Keratinocyte (primary cell): Measurements from ENCODE around the gene EHHADH. TPM values are rescaled to one million over a fixed set of nuclear protein-coding genes. Genes with fewer than 3 reads are reported as not detected.

ENCODE experiments used
- DNase-seq: peaks from one replicate; pipeline ENCODE4 v3.0.0-alpha.2; 2011; ENCODE audit warnings: low read depth, missing footprints, low spot score
- FAIRE-seq: peaks from 2 replicates; lab custom pipeline; 2011; peaks lifted over from hg19 to GRCh38; lab: Jason Lieb, UNC
- H2AFZ ChIP-seq: 2 replicates; pipeline ENCODE4 v1.6.0; 2012; ENCODE audit warnings: low read length, control low read depth, inconsistent platforms; ENCODE audit not compliant: control insufficient read depth
- H3K27ac ChIP-seq: 2 replicates; pipeline ENCODE4 v1.5.1; 2011; ENCODE audit warnings: low read length; ENCODE audit not compliant: control insufficient read depth, insufficient read depth
- H3K27me3 ChIP-seq: 3 replicates; pipeline ENCODE4 v1.6.0; 2011; ENCODE audit warnings: low read length; ENCODE audit not compliant: control insufficient read depth, insufficient read depth; ENCODE audit errors: extremely low read depth
- H3K36me3 ChIP-seq, 2 experiments: 2 replicates in 1 of 2; 3 replicates in 1 of 2; pipeline ENCODE4 v1.5.1; 2011; ENCODE audit warnings: low read length in 2 of 2, mild to moderate bottlenecking in 1 of 2; ENCODE audit not compliant: control insufficient read depth in 2 of 2, insufficient read depth in 2 of 2; ENCODE audit errors: extremely low read depth in 1 of 2
- H3K4me1 ChIP-seq: 3 replicates; pipeline ENCODE4 v1.5.1; 2011; ENCODE audit warnings: low read length; ENCODE audit not compliant: control insufficient read depth, insufficient read depth; ENCODE audit errors: extremely low read depth
- H3K4me2 ChIP-seq: 3 replicates; pipeline ENCODE4 v1.6.0; 2011; ENCODE audit warnings: low read depth, low read length; ENCODE audit not compliant: control insufficient read depth, insufficient read depth; ENCODE audit errors: extremely low read depth
- H3K4me3 ChIP-seq, 3 experiments: fragments of 200-600 bp in 1 of 3; sonication (generic) in 1 of 3; 2 replicates in 2 of 3; 3 replicates in 1 of 3; pipeline ENCODE4 v1.5.1; 2011 to 2016; ENCODE audit warnings: low read length in 3 of 3, mild to moderate bottlenecking in 3 of 3, control low read depth in 2 of 3, inconsistent platforms in 1 of 3, low read depth in 1 of 3, mixed read lengths in 1 of 3, mixed run types in 1 of 3, moderate library complexity in 1 of 3; ENCODE audit not compliant: control insufficient read depth in 2 of 3, insufficient read depth in 2 of 3; ENCODE audit errors: extremely low read depth in 1 of 3
- H3K79me2 ChIP-seq: 2 replicates; pipeline ENCODE4 v1.6.0; 2012; ENCODE audit warnings: low read length; ENCODE audit not compliant: control insufficient read depth, insufficient read depth
- H3K9ac ChIP-seq: 3 replicates; pipeline ENCODE4 v1.6.0; 2011; ENCODE audit warnings: low read length; ENCODE audit not compliant: control insufficient read depth, insufficient read depth; ENCODE audit errors: extremely low read depth
- H3K9me1 ChIP-seq: 3 replicates; pipeline ENCODE4 v1.6.0; 2011; ENCODE audit warnings: low read length; ENCODE audit not compliant: control insufficient read depth, insufficient read depth; ENCODE audit errors: extremely low read depth
- H3K9me3 ChIP-seq: 2 replicates; pipeline ENCODE4 v1.5.1; 2012; ENCODE audit warnings: low read depth, low read length; ENCODE audit not compliant: control insufficient read depth
- H4K20me1 ChIP-seq: 3 replicates; pipeline ENCODE4 v1.6.0; 2011; ENCODE audit warnings: low read length; ENCODE audit not compliant: control insufficient read depth, insufficient read depth; ENCODE audit errors: extremely low read depth
- CTCF ChIP-seq, 3 experiments: IDR thresholded peaks in 1 of 3; conservative IDR thresholded peaks in 1 of 3; optimal IDR thresholded peaks in 1 of 3; 2 replicates in 2 of 3; 3 replicates in 1 of 3; pipeline versions ENCODE3 to v1.5.1; 2011; ENCODE audit warnings: low read length in 3 of 3, mild to moderate bottlenecking in 3 of 3, moderate library complexity in 2 of 3, control low read depth in 1 of 3, inconsistent platforms in 1 of 3; ENCODE audit not compliant: insufficient read depth in 2 of 3; ENCODE audit errors: extremely low read depth in 1 of 3
- EZH2 ChIP-seq: IDR thresholded peaks from one replicate; pipeline ENCODE4 v1.6.1; 2012; ENCODE audit warnings: inconsistent platforms, mild to moderate bottlenecking, low read length, moderate library complexity
- dilution Hi-C: fragments of 300-500 bp; cut with MboI; formaldehyde crosslinking; loops from one replicate; pipeline ENCODE4 v1.7.0; 2020; ENCODE audit warnings: low sequenced_read_pairs; ENCODE audit not compliant: extremely low pct_ligation_motif_present
- polyA plus RNA-seq, 5 experiments: library from polyadenylated mRNA; depleted of rRNA in 3 of 5; stranded (reverse) in 3 of 5; stranded (forward) in 1 of 5; unstranded in 1 of 5; fragments of >200 nt; gene quantifications; 1 replicate in 1 of 5; 2 replicates in 3 of 5; 3 replicates in 1 of 5; pipeline versions ENCODE4 v1.2.1 to v1.2.3, GENCODE V29; 2011 to 2012; ENCODE audit warnings: missing spikeins in 2 of 5, low read depth in 1 of 5, low replicate concordance in 1 of 5

EHHADH gene
- polyA plus RNA-seq, 1 donor (not counting 4 experiments of a cell fraction or from before 2014, with no cell fraction given) = 5.6 TPM

- Histone ChIP-seq H3K4me1 (no peaks in the 10 kb centered on the region), H2AFZ (no peak overlapping the region), H3K9ac (no peak overlapping the region), H3K79me2 (no peaks in the 10 kb centered on the region), H3K4me2 (no peak overlapping the region), H3K27ac (no peak overlapping the region), H3K4me3 (no peak overlapping the region), H3K36me3 (peaks cover 0 to 2% of the 10 kb centered on the region in 2 experiments), H3K9me1 (no peaks in the 10 kb centered on the region), H4K20me1 (no peaks in the 10 kb centered on the region), H3K9me3 (peaks cover 2% of the 10 kb centered on the region), H3K27me3 (no peaks in the 10 kb centered on the region)
- DNase-seq = no peak
- FAIRE-seq = no peak
- dilution Hi-C loops = no loop called here
- TF ChIP-seq CTCF (optimal IDR thresholded peaks at IDR 0.05 in 1 of 3, IDR thresholded peaks at IDR 0.05 in 1 of 3, conservative IDR thresholded peaks at IDR 0.05 in 1 of 3; ENCODE audit: extremely low read depth in 1 of 3, insufficient read depth in 2 of 3, low read length in 3 of 3) (no peak), EZH2 (no peak)
Measured at GRCh38 chr3:185242642-185243041, 11.2 kb downstream of the EHHADH start.

- FAIRE-seq = no peak
- no peaks in the 10 kb centered on the region for H4K20me1 ChIP-seq
- H3K9me3 ChIP-seq = peaks cover 3% of the 10 kb centered on the region
Measured at GRCh38 chr3:185236969-185237368, 16.9 kb downstream of the EHHADH start.

More at GRCh38 chr3:185236969-185237368, 16.9 kb downstream of the EHHADH start:
- Histone ChIP-seq H3K4me2 (no peak overlapping the region), H3K9me1 (no peaks in the 10 kb centered on the region), H3K27ac (no peak overlapping the region), H3K36me3 (peaks cover 0 to 1% of the 10 kb centered on the region in 2 experiments), H2AFZ (no peak overlapping the region), H3K4me3 (no peak overlapping the region), H3K79me2 (no peaks in the 10 kb centered on the region), H3K27me3 (no peaks in the 10 kb centered on the region), H3K9ac (no peak overlapping the region), H3K4me1 (no peaks in the 10 kb centered on the region)
- DNase-seq = no peak
- no peak for TF ChIP-seq CTCF (optimal IDR thresholded peaks at IDR 0.05 in 1 of 3, IDR thresholded peaks at IDR 0.05 in 1 of 3, conservative IDR thresholded peaks at IDR 0.05 in 1 of 3; ENCODE audit: extremely low read depth in 1 of 3, insufficient read depth in 2 of 3, low read length in 3 of 3)
- no peak for TF ChIP-seq EZH2
- dilution Hi-C loops = no loop called here
